IPS-20b (cell line): Measurements from ENCODE around the gene PTPRK.

Source experiments
- H3K27ac ChIP-seq: one replicate; pipeline ENCODE4 v1.5.1; 2013; ENCODE audit warnings: low read length
- H3K27me3 ChIP-seq: 2 replicates; pipeline ENCODE4 v1.6.1; 2013; ENCODE audit warnings: mild to moderate bottlenecking, low read length, inconsistent platforms; ENCODE audit not compliant: insufficient read depth
- H3K36me3 ChIP-seq: 2 replicates; pipeline ENCODE4 v1.6.1; 2013; ENCODE audit warnings: low read depth, mild to moderate bottlenecking, inconsistent platforms, low read length, moderate library complexity; ENCODE audit not compliant: insufficient read depth
- H3K4me1 ChIP-seq: 2 replicates; pipeline ENCODE4 v1.6.1; 2013; ENCODE audit warnings: mild to moderate bottlenecking, control low read depth, inconsistent platforms, low read length, moderate library complexity; ENCODE audit not compliant: insufficient read depth
- H3K4me3 ChIP-seq: 2 replicates; pipeline ENCODE4 v1.5.1; 2013; ENCODE audit warnings: mild to moderate bottlenecking, low read length, inconsistent platforms
- H3K9ac ChIP-seq: 2 replicates; pipeline ENCODE4 v1.6.1; 2013; ENCODE audit warnings: low read depth, mild to moderate bottlenecking, inconsistent platforms, low read length, moderate library complexity
- H3K9me3 ChIP-seq: 2 replicates; pipeline ENCODE4 v1.6.1; 2013; ENCODE audit warnings: mild to moderate bottlenecking, low read depth, low read length, inconsistent platforms; ENCODE audit not compliant: insufficient read depth

PTPRK gene

DNA sequence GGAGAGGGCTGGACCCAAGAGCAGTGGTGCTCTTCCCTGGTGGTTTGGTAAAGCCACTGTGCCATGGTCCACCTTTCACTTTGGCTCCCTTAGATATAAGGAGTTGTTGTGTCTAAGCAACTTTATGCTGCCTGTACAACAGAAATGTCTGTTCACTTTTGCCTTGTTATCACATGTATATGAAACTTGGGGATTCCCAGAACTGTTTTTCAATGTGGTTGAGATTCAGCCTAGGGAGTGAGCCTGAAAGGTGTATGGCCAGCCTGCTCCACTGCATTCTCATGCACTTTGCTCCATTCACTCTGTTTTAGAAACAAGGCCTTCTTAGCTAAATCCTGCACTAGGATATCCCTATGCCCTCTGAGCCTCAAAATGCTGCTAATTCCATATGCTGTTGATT lies 385.1 kb downstream of the PTPRK start:
- Histone ChIP-seq H3K9me3 (no peaks in the 10 kb centered on the region), H3K36me3 (no peaks in the 10 kb centered on the region), H3K9ac (no peak overlapping the region), H3K4me3 (no peak overlapping the region), H3K27ac (no peak overlapping the region), H3K4me1 (no peaks in the 10 kb centered on the region), H3K27me3 (no peaks in the 10 kb centered on the region)

DNA sequence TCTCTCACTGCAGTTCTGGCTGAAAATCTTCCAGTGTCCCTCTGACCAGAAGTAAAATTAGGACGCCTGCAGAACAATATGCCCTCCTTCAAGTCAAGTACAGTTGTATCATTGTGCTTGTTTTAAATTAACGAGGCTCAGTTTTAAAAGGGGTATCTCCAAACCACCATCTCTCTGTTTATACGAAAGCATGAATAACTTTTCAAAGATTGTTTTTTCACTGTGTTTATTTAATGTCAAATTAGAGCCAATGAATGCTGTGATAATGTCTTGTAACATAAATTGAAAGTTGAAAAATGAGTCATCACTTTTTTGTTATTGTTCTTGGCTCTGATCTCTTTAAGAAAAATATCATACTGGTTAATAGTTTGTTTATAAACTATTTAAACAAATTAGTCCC lies 388.8 kb downstream of the PTPRK start:
- no peak overlapping the region for H3K4me3 ChIP-seq
- no peaks in the 10 kb centered on the region for H3K4me1 ChIP-seq
- H3K36me3 ChIP-seq, result no peaks in the 10 kb centered on the region
- H3K9me3 ChIP-seq, result no peaks in the 10 kb centered on the region
- no peaks in the 10 kb centered on the region for H3K27me3 ChIP-seq
- no peak overlapping the region for H3K9ac ChIP-seq
- H3K27ac ChIP-seq, result no peak overlapping the region

- Histone ChIP-seq H3K9ac (no peak overlapping the region), H3K4me3 (no peak overlapping the region), H3K4me1 (no peaks in the 10 kb centered on the region), H3K36me3 (no peaks in the 10 kb centered on the region), H3K27me3 (no peaks in the 10 kb centered on the region), H3K27ac (no peak overlapping the region), H3K9me3 (no peaks in the 10 kb centered on the region)
Measured at GRCh38 chr6:128131036-128131435, 389.4 kb downstream of the PTPRK start.

GRCh38 chr6:128129679-128130078 lies 390.7 kb downstream of the PTPRK start:
- Histone ChIP-seq H3K4me1 (no peaks in the 10 kb centered on the region), H3K27ac (no peak overlapping the region), H3K9me3 (no peaks in the 10 kb centered on the region), H3K4me3 (no peak overlapping the region), H3K27me3 (no peaks in the 10 kb centered on the region), H3K36me3 (no peaks in the 10 kb centered on the region), H3K9ac (no peak overlapping the region)

GRCh38 chr6:128127650-128128049 lies 392.7 kb downstream of the PTPRK start:
- Histone ChIP-seq H3K4me3 (no peak overlapping the region), H3K36me3 (no peaks in the 10 kb centered on the region), H3K27ac (no peak overlapping the region), H3K27me3 (no peaks in the 10 kb centered on the region), H3K9ac (no peak overlapping the region), H3K9me3 (no peaks in the 10 kb centered on the region), H3K4me1 (no peaks in the 10 kb centered on the region)

GRCh38 chr6:128124713-128125112 lies 395.7 kb downstream of the PTPRK start:
- no peak overlapping the region for H3K4me3 ChIP-seq
- H3K27ac ChIP-seq, result no peak overlapping the region
- no peaks in the 10 kb centered on the region for H3K36me3 ChIP-seq
- no peaks in the 10 kb centered on the region for H3K4me1 ChIP-seq
- no peaks in the 10 kb centered on the region for H3K27me3 ChIP-seq
- H3K9me3 ChIP-seq, result no peaks in the 10 kb centered on the region
- H3K9ac ChIP-seq, result no peak overlapping the region

GRCh38 chr6:128121610-128122009 lies 398.8 kb downstream of the PTPRK start:
- Histone ChIP-seq H3K27ac (no peak overlapping the region), H3K9ac (no peak overlapping the region), H3K4me1 (no peaks in the 10 kb centered on the region), H3K36me3 (no peaks in the 10 kb centered on the region), H3K4me3 (no peak overlapping the region), H3K27me3 (no peaks in the 10 kb centered on the region), H3K9me3 (no peaks in the 10 kb centered on the region)

- Histone ChIP-seq H3K4me1 (no peaks in the 10 kb centered on the region), H3K9ac (no peak overlapping the region), H3K4me3 (no peak overlapping the region), H3K27me3 (no peaks in the 10 kb centered on the region), H3K36me3 (no peaks in the 10 kb centered on the region), H3K27ac (no peak overlapping the region), H3K9me3 (no peaks in the 10 kb centered on the region)
Measured at GRCh38 chr6:128121190-128121589, 399.2 kb downstream of the PTPRK start.

GRCh38 chr6:128118401-128118800 lies 402.0 kb downstream of the PTPRK start:
- Histone ChIP-seq H3K27ac (no peak overlapping the region), H3K4me1 (no peaks in the 10 kb centered on the region), H3K27me3 (no peaks in the 10 kb centered on the region), H3K9ac (no peak overlapping the region), H3K4me3 (no peak overlapping the region), H3K36me3 (no peaks in the 10 kb centered on the region), H3K9me3 (no peaks in the 10 kb centered on the region)

DNA sequence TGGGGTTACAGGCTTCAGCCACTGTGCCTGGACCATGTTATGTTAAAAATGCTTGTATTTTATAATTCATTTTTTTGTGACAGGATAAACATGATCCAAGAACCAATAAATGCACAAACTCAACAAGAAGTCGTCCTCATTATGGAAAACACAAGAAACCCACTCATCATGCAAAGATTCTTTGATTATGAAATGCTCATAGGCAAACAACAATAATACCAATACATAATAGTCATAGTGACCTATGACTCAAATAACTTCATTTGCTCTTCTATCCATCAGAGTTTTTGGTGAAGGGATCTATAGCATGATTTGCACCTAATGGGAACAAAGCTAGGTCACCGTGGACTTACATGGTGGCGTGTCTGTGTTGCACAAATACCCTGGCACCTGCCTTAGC lies 402.5 kb downstream of the PTPRK start:
- no peaks in the 10 kb centered on the region for H3K36me3 ChIP-seq
- H3K27ac ChIP-seq, result no peak overlapping the region
- H3K4me3 ChIP-seq, result no peak overlapping the region
- no peak overlapping the region for H3K9ac ChIP-seq
- no peaks in the 10 kb centered on the region for H3K9me3 ChIP-seq
- H3K27me3 ChIP-seq, result no peaks in the 10 kb centered on the region
- no peaks in the 10 kb centered on the region for H3K4me1 ChIP-seq

- no peak overlapping the region for H3K27ac ChIP-seq
- no peaks in the 10 kb centered on the region for H3K4me1 ChIP-seq
- H3K4me3 ChIP-seq, result no peak overlapping the region
- H3K36me3 ChIP-seq, result no peaks in the 10 kb centered on the region
- no peaks in the 10 kb centered on the region for H3K9me3 ChIP-seq
- H3K27me3 ChIP-seq, result no peaks in the 10 kb centered on the region
- no peak overlapping the region for H3K9ac ChIP-seq
Measured at GRCh38 chr6:128114164-128114563, 406.2 kb downstream of the PTPRK start.

GRCh38 chr6:128112494-128112893 lies 407.9 kb downstream of the PTPRK start:
- no peak overlapping the region for H3K9ac ChIP-seq
- H3K27me3 ChIP-seq, result no peaks in the 10 kb centered on the region
- no peak overlapping the region for H3K27ac ChIP-seq
- no peaks in the 10 kb centered on the region for H3K36me3 ChIP-seq
- H3K9me3 ChIP-seq, result no peaks in the 10 kb centered on the region
- no peaks in the 10 kb centered on the region for H3K4me1 ChIP-seq
- H3K4me3 ChIP-seq, result no peak overlapping the region

DNA sequence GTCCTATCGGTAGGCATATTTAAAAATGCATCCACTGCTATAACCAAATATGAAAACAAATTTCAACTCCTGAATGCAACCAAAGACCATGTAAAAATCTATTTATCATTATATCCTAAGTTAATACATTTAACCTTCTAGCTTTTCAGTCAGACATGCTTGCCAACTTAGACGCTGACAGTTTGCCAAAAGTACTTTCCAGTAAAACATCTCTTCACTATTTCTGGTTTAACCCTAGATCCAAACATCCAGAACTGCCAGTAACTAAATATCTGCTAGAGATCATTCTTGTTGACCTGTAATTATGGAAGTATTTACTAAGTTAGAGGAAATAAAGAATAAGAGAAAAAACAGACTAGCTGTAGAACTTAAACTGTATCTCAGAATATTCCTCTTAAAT lies 409.3 kb downstream of the PTPRK start:
- Histone ChIP-seq H3K36me3 (no peaks in the 10 kb centered on the region), H3K27ac (no peak overlapping the region), H3K9me3 (no peaks in the 10 kb centered on the region), H3K27me3 (no peaks in the 10 kb centered on the region), H3K4me3 (no peak overlapping the region), H3K4me1 (no peaks in the 10 kb centered on the region), H3K9ac (no peak overlapping the region)
